ENCODE measurements around the gene STAG2.

GRCh38 chrX:123975180-123975579 lies 13.7 kb downstream of the STAG2 start:
- no peak for TF ChIP-seq EZH2 (IDR thresholded peaks at IDR 0.05; ENCODE audit: low read length, missing control alignments)
- TF ChIP-seq, protein P1, sequence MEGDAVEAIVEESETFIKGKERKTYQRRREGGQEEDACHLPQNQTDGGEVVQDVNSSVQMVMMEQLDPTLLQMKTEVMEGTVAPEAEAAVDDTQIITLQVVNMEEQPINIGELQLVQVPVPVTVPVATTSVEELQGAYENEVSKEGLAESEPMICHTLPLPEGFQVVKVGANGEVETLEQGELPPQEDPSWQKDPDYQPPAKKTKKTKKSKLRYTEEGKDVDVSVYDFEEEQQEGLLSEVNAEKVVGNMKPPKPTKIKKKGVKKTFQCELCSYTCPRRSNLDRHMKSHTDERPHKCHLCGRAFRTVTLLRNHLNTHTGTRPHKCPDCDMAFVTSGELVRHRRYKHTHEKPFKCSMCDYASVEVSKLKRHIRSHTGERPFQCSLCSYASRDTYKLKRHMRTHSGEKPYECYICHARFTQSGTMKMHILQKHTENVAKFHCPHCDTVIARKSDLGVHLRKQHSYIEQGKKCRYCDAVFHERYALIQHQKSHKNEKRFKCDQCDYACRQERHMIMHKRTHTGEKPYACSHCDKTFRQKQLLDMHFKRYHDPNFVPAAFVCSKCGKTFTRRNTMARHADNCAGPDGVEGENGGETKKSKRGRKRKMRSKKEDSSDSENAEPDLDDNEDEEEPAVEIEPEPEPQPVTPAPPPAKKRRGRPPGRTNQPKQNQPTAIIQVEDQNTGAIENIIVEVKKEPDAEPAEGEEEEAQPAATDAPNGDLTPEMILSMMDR (conservative IDR thresholded peaks at IDR 0.05 in 1 of 2, IDR thresholded peaks at IDR 0.05 in 1 of 2; ENCODE audit: low read depth in 1 of 2, low read length in 2 of 2) = no peak

All from fibroblast of lung (primary cell).